Activated T-cell treated with anti-CD3 and anti-CD28 coated beads for 4 hours (primary cell): ENCODE measurements around the gene SPIRE1.
"Not testable (repeated sequence)": the region's sequence is repeated elsewhere in the genome, so short reads cannot be mapped to it uniquely, and the experiment has no call there.

Experiments
- DNase-seq: peaks from one replicate; pipeline ENCODE4 v3.0.0-alpha.2; 2020

Gene SPIRE1

GRCh38 chr18:12551943-12552878 lies 105.7 kb downstream of the SPIRE1 start:
- not testable (repeated sequence) for DNase-seq

GRCh38 chr18:12551466-12551865 lies 106.4 kb downstream of the SPIRE1 start:
- not testable (repeated sequence) for DNase-seq

GRCh38 chr18:12543697-12544096 lies 114.2 kb downstream of the SPIRE1 start:
- DNase-seq = no peak

- no peak for DNase-seq
Observed at GRCh38 chr18:12540751-12541150, 117.2 kb downstream of the SPIRE1 start.

DNA sequence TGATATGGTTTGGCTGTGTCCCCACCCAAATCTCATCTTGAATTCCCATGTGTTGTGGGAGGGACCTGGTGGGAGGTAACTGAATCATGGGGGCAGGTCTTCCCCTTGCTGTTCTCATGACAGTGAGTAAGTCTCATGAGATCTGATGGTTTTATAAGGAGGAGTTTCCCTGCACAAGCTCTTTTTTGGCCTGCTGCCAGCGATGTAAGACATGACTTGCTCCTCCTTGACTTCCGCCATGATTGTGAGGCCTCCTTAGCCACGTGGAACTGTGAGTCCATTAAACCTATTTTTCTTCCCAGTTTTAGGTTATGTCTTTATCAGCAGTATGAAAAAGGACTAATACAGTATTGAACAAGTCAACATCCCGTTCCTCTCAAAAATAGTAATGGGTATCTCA lies 118.7 kb downstream of the SPIRE1 start:
- DNase-seq = not testable (repeated sequence)

- DNase-seq = no peak
Observed at GRCh38 chr18:12534820-12535219, 123.1 kb downstream of the SPIRE1 start.

DNA sequence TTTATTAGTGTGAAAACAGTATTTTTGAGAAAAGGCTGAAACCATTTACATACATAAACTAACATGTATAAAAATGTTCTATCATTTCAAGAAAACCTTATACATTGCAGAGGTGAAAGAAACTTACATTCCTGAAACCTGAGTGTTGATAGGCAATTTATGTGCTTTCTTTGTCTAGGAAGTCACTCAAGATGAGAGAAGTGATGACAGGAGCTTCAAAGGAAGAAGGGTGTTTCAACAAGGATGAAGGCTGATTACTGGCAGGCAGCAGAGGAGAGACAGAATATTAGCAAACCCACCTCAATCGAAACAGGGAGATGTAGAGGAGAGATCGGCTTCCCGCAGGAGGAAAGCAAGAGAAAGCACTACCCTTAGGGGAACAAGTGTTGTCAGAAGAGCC lies 125.2 kb downstream of the SPIRE1 start:
- DNase-seq = no peak

GRCh38 chr18:12531749-12532148 lies 126.2 kb downstream of the SPIRE1 start:
- DNase-seq = no peak

- DNase-seq = no peak
Observed at GRCh38 chr18:12520442-12520992, 137.4 kb downstream of the SPIRE1 start.

DNA sequence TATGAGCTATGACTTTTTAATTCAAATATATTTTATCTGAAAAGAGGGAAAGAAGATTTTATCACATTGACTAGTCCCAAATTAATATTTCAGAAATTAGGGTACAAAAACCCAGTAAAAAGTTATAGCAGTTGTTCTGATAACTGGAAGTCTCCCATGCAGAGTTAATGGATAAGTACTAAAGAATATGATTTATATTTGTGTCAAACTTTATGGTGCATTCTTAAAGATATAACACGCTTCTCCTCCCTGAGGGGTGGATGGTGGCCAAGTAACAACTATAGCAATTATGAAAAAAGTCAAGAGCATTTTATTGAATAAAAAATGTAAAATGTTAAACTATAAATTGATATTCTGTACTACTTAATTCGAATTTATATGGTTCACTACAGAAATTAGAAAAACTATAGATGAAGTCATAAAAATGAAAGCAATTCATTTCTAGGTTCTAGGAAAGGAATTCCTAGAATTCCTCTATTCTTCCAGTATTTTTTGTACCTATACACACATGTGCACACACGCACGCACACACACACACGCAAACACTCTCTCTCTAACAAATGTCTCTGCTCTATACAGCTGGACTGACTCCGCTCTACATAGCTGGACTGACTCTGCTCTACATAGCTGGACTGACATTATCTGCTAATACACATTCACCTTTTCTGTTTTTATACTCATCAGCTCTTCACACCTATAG lies 138.9 kb downstream of the SPIRE1 start:
- no peak for DNase-seq

- DNase-seq = no peak
Observed at GRCh38 chr18:12518326-12518725, 139.6 kb downstream of the SPIRE1 start.

GRCh38 chr18:12517142-12517825 lies 140.6 kb downstream of the SPIRE1 start:
- DNase-seq = no peak

- DNase-seq = no peak
Observed at GRCh38 chr18:12516049-12516630, 141.8 kb downstream of the SPIRE1 start.

GRCh38 chr18:12515550-12515949 lies 142.4 kb downstream of the SPIRE1 start:
- DNase-seq = no peak

- DNase-seq = no peak
Observed at GRCh38 chr18:12507007-12507406, 150.9 kb downstream of the SPIRE1 start.

DNA sequence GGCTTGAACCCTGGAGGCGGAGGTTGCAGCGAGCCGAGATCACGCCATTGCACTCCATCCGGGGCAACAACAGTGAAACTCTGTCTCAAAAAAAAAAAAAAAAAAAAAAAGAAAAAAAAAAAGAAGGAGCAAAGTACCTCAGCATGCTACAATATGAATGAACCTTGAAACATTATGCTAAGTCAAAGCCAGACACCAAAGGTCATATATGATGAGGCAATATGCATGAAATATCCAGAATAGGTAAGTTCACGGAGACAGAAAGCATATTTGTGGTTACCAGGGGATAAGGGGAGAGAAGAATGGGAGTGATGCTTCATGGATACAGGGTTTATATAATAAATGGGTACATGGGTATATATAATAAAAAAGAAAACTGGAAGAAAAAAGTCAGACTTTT lies 156.9 kb downstream of the SPIRE1 start:
- DNase-seq = no peak

- DNase-seq = no peak
Observed at GRCh38 chr18:12497839-12498238, 160.1 kb downstream of the SPIRE1 start.

GRCh38 chr18:12497296-12497695 lies 160.6 kb downstream of the SPIRE1 start:
- DNase-seq = no peak

GRCh38 chr18:12492907-12493306 lies 165.0 kb downstream of the SPIRE1 start:
- DNase-seq = no peak

GRCh38 chr18:12491611-12492435 lies 166.1 kb downstream of the SPIRE1 start:
- no peak for DNase-seq

GRCh38 chr18:12485479-12486105 lies 172.3 kb downstream of the SPIRE1 start:
- no peak for DNase-seq
